ENCODE measurements around the gene KLK1.

GRCh38 chr19:50843205-50843604 lies 19.6 kb upstream of the KLK1 start:
- TF ChIP-seq ZFP36 (IDR thresholded peaks at IDR 0.05; ENCODE audit: borderline replicate concordance, partially characterized antibody): no peak
- TF ChIP-seq, protein P1, sequence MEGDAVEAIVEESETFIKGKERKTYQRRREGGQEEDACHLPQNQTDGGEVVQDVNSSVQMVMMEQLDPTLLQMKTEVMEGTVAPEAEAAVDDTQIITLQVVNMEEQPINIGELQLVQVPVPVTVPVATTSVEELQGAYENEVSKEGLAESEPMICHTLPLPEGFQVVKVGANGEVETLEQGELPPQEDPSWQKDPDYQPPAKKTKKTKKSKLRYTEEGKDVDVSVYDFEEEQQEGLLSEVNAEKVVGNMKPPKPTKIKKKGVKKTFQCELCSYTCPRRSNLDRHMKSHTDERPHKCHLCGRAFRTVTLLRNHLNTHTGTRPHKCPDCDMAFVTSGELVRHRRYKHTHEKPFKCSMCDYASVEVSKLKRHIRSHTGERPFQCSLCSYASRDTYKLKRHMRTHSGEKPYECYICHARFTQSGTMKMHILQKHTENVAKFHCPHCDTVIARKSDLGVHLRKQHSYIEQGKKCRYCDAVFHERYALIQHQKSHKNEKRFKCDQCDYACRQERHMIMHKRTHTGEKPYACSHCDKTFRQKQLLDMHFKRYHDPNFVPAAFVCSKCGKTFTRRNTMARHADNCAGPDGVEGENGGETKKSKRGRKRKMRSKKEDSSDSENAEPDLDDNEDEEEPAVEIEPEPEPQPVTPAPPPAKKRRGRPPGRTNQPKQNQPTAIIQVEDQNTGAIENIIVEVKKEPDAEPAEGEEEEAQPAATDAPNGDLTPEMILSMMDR (IDR thresholded peaks at IDR 0.05): no peak
- no peak for TF ChIP-seq BHLHE40 (IDR thresholded peaks at IDR 0.05; ENCODE audit: low read depth, low read length)
- no peak for TF ChIP-seq RARB (CRISPR knock-in tag; IDR thresholded peaks at IDR 0.05)
- no peak for TF ChIP-seq POLR2AphosphoS2 (conservative IDR thresholded peaks at IDR 0.05; ENCODE audit: low read length)
- TF ChIP-seq POLR2A (IDR thresholded peaks at IDR 0.05; ENCODE audit: low read length): no peak
- TF ChIP-seq BCL3 (IDR thresholded peaks at IDR 0.05): no peak
- no peak for TF ChIP-seq SMC3 (IDR thresholded peaks at IDR 0.05)
- no peak for TF ChIP-seq CHD4 (IDR thresholded peaks at IDR 0.05; ENCODE audit: borderline replicate concordance)
- TF ChIP-seq GATA3 (IDR thresholded peaks at IDR 0.05; ENCODE audit: borderline replicate concordance): no peak
- TF ChIP-seq HOXA7 (CRISPR knock-in tag; IDR thresholded peaks at IDR 0.05): no peak
- TF ChIP-seq EP300 (IDR thresholded peaks at IDR 0.05): no peak
